Astrocyte of the cerebellum (primary cell): ENCODE measurements around the gene MUC2.

Experiments used
- DNase-seq: peaks from one replicate; pipeline ENCODE4 v3.0.0-alpha.2; 2011; ENCODE audit warnings: low read depth
- H3K4me3 ChIP-seq: 2 replicates; pipeline ENCODE4 v1.5.1; 2011; ENCODE audit warnings: mild to moderate bottlenecking, low read depth, low read length, moderate library complexity
- in situ Hi-C: cut with HindIII; loops from 2 replicates; pipeline ENCODE4 v1.10.0; 2017; ENCODE audit warnings: low sequenced_read_pairs
- TF ChIP-seq, protein P1 (sequence below): IDR thresholded peaks from 2 replicates; pipeline ENCODE4 v1.5.1; 2012; ENCODE audit warnings: low read length, low read depth, moderate library complexity, mild to moderate bottlenecking; ENCODE audit errors: missing control alignments

The MUC2 gene

DNA sequence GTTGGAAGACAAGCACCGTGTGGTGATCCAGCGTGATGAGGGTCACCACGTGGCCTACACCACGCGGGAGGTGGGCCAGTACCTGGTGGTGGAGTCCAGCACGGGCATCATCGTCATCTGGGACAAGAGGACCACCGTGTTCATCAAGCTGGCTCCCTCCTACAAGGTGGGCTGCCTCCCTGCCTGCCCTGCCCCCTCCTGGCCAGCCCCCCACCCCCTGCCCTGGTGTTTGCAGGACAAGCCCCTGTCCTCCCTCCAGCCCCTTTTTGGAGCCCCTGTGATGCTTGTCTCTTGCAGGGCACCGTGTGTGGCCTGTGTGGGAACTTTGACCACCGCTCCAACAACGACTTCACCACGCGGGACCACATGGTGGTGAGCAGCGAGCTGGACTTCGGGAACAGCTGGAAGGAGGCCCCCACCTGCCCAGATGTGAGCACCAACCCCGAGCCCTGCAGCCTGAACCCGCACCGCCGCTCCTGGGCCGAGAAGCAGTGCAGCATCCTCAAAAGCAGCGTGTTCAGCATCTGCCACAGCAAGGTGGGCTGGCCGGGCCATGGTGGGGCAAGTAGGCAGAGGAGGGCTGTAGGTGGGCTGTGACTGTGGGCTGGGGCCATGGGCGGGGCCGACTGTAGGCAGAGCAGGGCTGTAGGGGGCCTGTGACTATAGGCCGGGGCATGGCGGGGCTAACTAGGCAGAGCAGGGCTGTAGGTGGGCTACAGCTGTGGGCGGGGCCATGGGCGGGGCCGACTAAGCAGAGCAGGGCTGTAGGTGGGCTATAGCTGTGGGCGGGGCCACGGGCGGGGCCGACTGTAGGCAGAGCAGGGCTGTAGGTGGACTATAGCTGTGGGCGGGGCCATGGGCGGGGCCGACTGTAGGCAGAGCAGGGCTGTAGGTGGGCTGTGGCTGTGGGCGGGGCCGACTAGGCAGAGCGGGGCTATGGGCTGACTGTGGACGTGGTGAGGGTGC lies 13.6 kb downstream of the MUC2 start:
- TF ChIP-seq, protein P1, sequence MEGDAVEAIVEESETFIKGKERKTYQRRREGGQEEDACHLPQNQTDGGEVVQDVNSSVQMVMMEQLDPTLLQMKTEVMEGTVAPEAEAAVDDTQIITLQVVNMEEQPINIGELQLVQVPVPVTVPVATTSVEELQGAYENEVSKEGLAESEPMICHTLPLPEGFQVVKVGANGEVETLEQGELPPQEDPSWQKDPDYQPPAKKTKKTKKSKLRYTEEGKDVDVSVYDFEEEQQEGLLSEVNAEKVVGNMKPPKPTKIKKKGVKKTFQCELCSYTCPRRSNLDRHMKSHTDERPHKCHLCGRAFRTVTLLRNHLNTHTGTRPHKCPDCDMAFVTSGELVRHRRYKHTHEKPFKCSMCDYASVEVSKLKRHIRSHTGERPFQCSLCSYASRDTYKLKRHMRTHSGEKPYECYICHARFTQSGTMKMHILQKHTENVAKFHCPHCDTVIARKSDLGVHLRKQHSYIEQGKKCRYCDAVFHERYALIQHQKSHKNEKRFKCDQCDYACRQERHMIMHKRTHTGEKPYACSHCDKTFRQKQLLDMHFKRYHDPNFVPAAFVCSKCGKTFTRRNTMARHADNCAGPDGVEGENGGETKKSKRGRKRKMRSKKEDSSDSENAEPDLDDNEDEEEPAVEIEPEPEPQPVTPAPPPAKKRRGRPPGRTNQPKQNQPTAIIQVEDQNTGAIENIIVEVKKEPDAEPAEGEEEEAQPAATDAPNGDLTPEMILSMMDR: no peak
- no peak for DNase-seq
- no peak overlapping the region for H3K4me3 ChIP-seq
- in situ Hi-C loops: no loop called here

DNA sequence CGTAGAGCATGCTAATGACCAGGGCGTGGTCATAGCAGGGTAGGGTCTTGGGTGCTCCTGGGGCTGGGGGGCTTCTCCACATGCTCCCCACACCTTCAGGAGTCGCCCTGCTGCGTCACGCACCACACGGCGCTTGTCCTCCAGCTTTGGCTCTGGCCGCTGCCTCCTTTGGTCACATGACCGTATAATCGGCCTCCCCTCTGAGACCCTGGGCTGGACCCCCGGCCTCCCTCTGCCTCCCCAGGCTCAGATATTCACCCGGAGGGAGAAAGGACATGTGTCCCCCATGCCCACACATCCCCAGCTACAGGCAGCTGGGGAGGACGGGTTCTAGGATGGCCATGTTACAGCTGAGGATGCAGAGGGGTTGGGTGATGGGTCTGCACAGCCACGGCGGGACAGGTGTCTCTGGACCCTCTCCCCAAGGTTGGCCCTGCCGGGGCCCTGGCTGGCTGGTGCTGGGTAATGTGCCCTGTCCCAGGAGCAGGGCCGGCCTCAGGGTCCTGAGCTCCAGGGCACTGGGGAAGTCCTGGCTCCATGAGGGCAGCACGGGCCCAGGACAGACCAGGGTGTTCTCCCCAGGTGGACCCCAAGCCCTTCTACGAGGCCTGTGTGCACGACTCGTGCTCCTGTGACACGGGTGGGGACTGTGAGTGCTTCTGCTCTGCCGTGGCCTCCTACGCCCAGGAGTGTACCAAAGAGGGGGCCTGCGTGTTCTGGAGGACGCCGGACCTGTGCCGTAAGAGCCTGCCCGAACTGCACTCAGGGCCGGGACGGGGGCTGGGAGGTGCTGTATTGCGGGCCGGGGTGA lies 14.5 kb downstream of the MUC2 start:
- TF ChIP-seq, protein P1: no peak
- in situ Hi-C loops: no loop called here
- no peak for DNase-seq
- no peak overlapping the region for H3K4me3 ChIP-seq

DNA sequence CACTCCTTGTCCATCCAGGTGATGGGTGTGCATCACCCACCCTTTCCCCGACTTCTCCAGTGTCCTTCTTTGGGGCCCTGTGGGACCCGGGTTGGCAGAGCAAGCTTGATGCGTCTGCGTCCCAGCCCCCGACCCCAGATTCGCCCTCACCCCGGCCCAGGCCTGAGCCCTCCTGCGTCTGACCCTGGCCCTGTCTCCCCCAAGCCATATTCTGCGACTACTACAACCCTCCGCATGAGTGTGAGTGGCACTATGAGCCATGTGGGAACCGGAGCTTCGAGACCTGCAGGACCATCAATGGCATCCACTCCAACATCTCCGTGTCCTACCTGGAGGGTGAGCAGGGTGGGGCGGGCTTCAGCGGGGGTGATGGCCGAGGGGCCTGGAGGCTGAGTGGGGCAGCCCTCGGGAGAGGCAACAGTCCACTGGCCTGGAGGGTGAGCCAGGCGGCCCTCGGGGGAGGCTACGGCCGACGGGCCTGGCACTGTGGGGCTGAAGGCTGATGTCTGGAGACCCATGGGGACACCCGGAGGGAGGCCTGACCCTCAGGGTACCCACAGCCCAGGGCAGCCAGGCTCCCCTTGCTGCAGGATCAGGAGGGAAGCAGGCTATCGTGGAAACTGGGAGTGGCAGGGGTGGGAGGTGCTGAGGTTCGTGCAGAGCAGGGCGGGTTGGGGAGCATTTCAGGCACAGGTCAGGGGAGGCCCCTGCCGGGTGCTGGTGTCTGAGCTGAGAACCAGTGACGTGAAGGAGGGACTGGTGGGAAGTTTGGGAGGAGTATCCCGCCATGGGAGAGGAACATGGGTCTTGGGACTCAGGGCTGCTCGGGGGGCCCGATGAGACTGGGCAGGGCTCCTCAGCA lies 15.3 kb downstream of the MUC2 start:
- no peak for DNase-seq
- TF ChIP-seq, protein P1: no peak
- no peak overlapping the region for H3K4me3 ChIP-seq
- in situ Hi-C loops: no loop called here

DNA sequence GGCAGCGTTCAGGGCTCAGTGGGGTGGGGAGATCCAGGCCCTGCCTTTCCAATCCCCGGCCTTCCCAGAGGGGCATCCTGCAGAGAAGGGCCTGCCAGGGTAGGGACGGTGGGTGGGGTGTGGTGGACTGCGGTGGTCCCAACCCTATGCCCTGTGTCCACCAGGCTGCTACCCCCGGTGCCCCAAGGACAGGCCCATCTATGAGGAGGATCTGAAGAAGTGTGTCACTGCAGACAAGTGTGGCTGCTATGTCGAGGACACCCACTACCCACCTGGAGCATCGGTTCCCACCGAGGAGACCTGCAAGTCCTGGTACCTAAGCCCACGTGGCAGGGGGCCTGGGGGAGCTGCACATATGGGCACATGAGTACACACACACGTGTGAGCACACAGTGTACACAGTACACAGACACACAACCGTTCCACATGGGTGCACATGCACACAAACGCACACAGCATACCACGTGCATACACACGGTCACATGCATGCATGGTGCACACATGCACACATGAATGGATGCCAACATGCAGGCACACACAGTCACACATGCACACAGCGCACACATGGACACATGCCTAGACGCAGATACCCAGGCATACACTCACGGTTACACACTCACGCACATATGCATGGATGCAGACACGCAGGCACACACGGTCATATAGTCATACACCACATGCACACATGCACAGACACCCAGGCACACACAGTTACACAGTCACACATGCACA lies 16.1 kb downstream of the MUC2 start:
- no peak overlapping the region for H3K4me3 ChIP-seq
- no peak for DNase-seq
- TF ChIP-seq, protein P1: no peak
- in situ Hi-C loops: no loop called here

DNA sequence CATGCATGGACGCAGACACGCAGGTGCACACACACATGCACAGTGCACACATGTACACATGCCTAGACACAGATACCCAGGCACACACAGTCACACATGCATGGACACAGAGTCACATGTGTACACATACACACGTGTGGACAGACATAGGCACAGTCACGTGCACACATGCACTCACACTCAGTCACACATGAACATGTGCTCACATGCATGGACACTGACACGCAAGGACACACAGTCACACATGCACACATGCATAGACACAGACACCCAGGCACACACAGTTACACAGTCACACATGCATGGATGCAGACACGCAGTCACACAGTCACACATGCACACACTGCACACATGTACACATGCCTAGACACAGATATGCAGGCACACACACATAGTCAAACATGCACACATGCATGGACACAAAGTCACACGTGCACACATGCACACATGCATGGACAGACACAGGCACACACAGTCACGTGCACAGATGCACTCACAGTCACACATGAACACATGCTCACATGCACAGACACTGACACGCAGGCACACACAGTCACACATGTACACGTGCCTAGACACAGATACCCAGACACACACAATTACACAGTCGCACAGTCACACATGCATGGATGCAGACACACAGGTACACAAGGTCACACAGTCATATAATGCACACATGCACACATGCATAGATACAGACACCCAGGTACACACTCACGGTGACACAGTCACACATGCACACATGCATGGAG lies 16.8 kb downstream of the MUC2 start:
- TF ChIP-seq, protein P1: no peak
- no peak for DNase-seq
- in situ Hi-C loops: no loop called here
- H3K4me3 ChIP-seq: no peak overlapping the region
